Epithelial cell of proximal tubule (primary cell): ENCODE measurements around the gene MAP3K10. TPM values are rescaled to one million over a fixed set of nuclear protein-coding genes. Genes with fewer than 3 reads are reported as not detected.

Source experiments
- DNase-seq: peaks from one replicate; pipeline ENCODE4 v3.0.0-alpha.2; 2011; ENCODE audit warnings: low read depth
- H3K4me3 ChIP-seq: 2 replicates; pipeline ENCODE4 v1.5.1; 2011; ENCODE audit warnings: low read depth, mild to moderate bottlenecking, low read length
- total RNA-seq: library from RNA; depleted of rRNA; stranded (reverse); fragments of >200 nt; gene quantifications from 2 replicates; pipeline ENCODE4 v1.2.3, GENCODE V29; 2015
- TF ChIP-seq, protein P1 (sequence below): conservative IDR thresholded peaks from 2 replicates; pipeline ENCODE4 v1.5.1; 2012; ENCODE audit warnings: low read depth, mild to moderate bottlenecking, low read length

The MAP3K10 gene
- total RNA-seq, 1 donor from 2014 or later: 9.9 TPM

DNA sequence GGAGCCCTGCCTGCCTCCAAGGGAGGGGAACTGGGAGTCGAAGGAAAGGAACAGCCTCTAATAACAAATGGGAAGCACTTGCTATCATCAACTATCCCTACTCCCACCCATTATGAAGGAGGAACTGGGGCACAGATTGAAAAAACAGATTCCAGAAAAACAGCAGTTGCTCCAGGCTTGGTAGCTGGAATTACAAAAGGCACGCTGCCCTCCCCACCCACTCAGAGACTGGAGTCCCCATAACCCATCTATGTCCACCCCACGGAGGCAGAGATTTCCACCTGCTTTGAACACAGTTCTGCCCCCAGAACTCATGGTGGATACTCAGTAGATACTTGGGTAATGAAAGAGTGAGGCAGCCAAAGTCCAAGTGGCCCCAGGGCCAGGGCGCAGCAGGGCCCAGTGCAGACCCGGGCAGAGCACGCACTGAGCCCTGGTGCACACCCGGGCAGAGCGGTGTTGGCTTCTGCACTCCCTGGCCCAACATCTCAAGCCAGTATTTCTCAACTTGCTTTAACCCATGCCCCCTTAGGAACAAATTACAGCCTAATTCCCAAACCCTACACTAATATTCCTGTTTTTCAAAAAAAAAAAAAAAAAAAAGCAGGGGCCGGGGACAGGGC lies 54.4 kb downstream of the MAP3K10 start:
- no peak for DNase-seq
- no peak overlapping the region for H3K4me3 ChIP-seq
- TF ChIP-seq, protein P1, sequence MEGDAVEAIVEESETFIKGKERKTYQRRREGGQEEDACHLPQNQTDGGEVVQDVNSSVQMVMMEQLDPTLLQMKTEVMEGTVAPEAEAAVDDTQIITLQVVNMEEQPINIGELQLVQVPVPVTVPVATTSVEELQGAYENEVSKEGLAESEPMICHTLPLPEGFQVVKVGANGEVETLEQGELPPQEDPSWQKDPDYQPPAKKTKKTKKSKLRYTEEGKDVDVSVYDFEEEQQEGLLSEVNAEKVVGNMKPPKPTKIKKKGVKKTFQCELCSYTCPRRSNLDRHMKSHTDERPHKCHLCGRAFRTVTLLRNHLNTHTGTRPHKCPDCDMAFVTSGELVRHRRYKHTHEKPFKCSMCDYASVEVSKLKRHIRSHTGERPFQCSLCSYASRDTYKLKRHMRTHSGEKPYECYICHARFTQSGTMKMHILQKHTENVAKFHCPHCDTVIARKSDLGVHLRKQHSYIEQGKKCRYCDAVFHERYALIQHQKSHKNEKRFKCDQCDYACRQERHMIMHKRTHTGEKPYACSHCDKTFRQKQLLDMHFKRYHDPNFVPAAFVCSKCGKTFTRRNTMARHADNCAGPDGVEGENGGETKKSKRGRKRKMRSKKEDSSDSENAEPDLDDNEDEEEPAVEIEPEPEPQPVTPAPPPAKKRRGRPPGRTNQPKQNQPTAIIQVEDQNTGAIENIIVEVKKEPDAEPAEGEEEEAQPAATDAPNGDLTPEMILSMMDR: no peak

DNA sequence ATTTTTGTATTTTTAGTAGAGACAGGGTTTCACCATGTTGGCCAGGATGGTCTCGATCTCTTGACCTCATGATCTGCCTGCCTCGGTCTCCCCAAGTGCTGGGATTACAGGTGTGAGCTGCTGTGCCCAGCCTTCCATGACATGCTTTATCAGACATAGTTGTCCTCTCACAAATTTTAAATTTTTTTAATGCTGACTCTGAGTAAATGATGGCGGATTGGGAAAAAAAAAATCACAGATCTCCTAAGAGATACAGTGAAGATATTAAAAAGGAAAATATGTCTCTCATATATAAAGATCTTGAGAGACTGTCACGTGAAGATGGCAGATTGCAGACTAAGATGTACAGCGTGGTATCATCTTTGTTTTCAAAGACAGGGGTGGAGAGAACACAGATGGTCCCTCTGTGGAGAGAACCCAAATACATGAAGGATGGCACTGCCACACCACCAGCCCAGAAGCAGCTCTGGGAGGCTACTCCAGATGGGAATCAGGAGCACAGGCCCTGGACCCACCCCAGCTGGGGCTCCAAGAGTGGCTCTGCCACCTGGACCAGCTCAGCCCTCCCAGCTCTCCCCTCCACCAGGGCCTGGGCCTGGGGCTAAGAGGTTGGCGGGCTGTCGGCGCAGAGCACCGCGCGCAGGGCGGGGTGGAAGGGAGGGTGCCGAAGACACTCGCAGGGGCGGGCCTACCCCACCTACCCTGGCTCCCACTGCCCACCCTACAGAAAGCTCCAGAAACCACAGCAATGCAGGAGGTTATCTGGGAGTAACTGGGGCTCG lies 55.3 kb downstream of the MAP3K10 start:
- TF ChIP-seq, protein P1: no peak
- DNase-seq: no peak
- H3K4me3 ChIP-seq: no peak overlapping the region

DNA sequence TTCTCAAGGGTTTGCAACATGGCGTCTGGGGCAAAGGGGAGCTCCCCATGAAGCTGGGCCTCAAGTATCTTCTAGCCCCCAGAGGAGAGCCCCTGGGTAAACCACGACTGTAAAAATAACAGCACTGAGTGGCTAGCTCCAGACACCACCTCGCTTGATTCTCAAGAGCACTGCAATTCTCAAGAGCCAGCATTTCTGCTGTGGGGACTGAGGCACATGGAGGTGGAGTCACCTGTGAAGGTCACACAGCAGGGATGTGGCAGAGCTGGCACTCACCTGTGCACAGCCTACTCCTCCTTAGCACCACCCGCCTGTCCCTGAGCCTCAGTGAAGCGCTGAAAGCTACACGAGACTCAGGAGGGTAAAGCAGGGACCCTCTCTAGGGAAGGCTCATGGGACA lies 56.0 kb downstream of the MAP3K10 start:
- no peak for DNase-seq
- no peak overlapping the region for H3K4me3 ChIP-seq
- TF ChIP-seq, protein P1: no peak

DNA sequence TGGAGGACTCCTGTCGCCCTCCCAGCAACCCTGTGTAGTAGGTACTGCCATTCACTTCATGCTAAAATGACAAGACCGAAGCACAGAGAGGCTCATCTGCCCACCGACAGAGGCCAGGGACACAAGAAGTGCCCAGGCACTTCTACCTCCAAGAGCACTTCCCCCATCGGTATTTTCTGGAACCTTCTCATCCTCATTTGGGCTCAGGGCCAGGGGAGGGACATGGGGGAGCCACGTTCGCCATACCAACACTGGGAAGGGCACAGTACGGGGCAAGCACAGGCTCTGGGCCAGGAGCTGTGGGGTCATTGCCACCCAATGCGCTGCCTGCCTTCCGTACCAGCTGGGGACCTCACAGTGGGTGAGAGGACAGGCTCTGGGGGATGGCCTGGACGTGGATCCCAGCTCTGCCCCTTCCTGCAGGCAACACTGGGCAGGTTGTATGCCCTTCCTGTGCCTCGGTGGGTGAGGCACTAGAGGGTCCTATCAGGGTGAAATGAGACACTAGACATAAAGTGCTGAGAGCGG lies 56.6 kb downstream of the MAP3K10 start:
- DNase-seq: no peak
- TF ChIP-seq, protein P1: no peak
- H3K4me3 ChIP-seq: no peak overlapping the region

DNA sequence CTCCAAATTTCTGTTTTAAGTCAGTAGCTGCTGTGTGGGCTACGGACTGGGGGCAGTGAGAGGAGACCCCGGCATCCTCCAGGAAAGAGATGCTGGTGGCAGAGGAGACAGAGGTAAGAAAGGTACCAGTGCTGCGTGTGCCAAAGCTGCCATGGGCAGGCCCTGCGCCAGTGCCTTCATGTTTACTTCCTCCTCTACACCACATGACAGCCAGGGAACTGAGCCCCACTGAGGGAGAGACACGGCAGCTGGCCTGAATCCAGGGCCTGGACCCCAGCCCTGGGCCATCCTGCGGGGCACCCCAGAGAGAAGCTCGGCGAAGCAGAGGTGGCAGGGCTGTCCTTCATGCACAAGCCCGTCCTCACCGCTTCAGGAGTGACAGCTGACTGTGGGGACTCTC lies 58.0 kb downstream of the MAP3K10 start:
- no peak for DNase-seq
- H3K4me3 ChIP-seq: no peak overlapping the region
- TF ChIP-seq, protein P1: no peak

DNA sequence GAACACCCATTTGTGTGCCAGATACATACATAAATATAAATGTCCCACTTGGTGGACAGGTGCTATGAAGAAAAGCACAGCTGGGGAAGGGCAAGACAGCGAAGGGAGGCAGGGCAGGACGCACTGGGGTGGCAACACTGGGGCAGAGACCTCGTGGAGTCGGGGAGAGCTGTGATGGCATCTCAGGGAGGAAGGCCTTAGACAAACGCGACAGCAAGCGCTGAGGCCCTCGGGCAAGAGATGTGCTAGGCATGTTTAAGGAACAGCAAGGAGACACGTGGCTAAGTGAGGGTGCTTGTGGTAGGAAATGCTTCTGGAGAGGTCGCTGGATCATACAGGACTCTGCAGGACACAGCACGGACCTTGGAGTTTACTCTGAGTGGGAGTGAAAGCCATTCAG lies 58.6 kb downstream of the MAP3K10 start:
- H3K4me3 ChIP-seq: no peak overlapping the region
- TF ChIP-seq, protein P1: no peak
- DNase-seq: no peak
